Hepatocyte (in vitro differentiated cells): ENCODE results near the gene SHTN1. TPM values are rescaled to one million over a fixed set of nuclear protein-coding genes. Genes with fewer than 3 reads are reported as not detected.

Experiments
- DNase-seq: peaks from one replicate; pipeline ENCODE4 v3.0.0-alpha.2; 2016; ENCODE audit warnings: low spot score
- H2AFZ ChIP-seq: fragments of 200-600 bp; sonication (generic); 2 replicates; pipeline ENCODE4 v1.6.0; 2016; ENCODE audit warnings: antibody characterized with exemption, mild to moderate bottlenecking
- H3K27ac ChIP-seq: fragments of 200-600 bp; sonication (generic); 2 replicates; pipeline ENCODE4 v1.5.1; 2016; ENCODE audit warnings: mild to moderate bottlenecking
- H3K27me3 ChIP-seq: fragments of 200-600 bp; sonication (generic); 2 replicates; pipeline ENCODE4 v1.6.1; 2016
- H3K36me3 ChIP-seq: fragments of 200-600 bp; sonication (generic); replicated peaks from 2 replicates; pipeline ENCODE4 v1.5.1; 2016; ENCODE audit warnings: low read depth; ENCODE audit not compliant: insufficient read depth
- H3K4me1 ChIP-seq: fragments of 200-600 bp; sonication (generic); 2 replicates; pipeline ENCODE4 v1.5.1; 2016; ENCODE audit warnings: mild to moderate bottlenecking, moderate library complexity; ENCODE audit not compliant: insufficient read depth
- H3K4me2 ChIP-seq: fragments of 200-600 bp; sonication (generic); 2 replicates; pipeline ENCODE4 v1.6.0; 2016
- H3K4me3 ChIP-seq: fragments of 200-600 bp; sonication (generic); 2 replicates; pipeline ENCODE4 v1.5.1; 2016; ENCODE audit warnings: mild to moderate bottlenecking
- H3K79me2 ChIP-seq: fragments of 200-600 bp; sonication (generic); 2 replicates; pipeline ENCODE4 v1.6.0; 2017; ENCODE audit warnings: mild to moderate bottlenecking
- H3K9me2 ChIP-seq: fragments of 200-600 bp; sonication (generic); replicated peaks from 2 replicates; pipeline ENCODE4 v1.6.0; 2017; ENCODE audit warnings: mild to moderate bottlenecking; ENCODE audit not compliant: insufficient read depth
- H3K9me3 ChIP-seq: fragments of 200-600 bp; sonication (generic); 2 replicates; pipeline ENCODE4 v1.5.1; 2016; ENCODE audit warnings: low read depth, mild to moderate bottlenecking
- H4K20me1 ChIP-seq: fragments of 200-600 bp; sonication (generic); 2 replicates; pipeline ENCODE4 v1.6.0; 2016; ENCODE audit warnings: mild to moderate bottlenecking; ENCODE audit not compliant: insufficient read depth, poor library complexity, severe bottlenecking
- CTCF ChIP-seq: fragments of 200-600 bp; sonication (generic); IDR thresholded peaks from 2 replicates; pipeline ENCODE4 v1.5.1; 2016; ENCODE audit warnings: antibody characterized with exemption, mild to moderate bottlenecking; ENCODE audit not compliant: poor library complexity
- EZH2 ChIP-seq: fragments of 200-600 bp; sonication (generic); IDR thresholded peaks from 2 replicates; pipeline ENCODE4 v1.6.1; 2016; ENCODE audit warnings: antibody characterized with exemption, mild to moderate bottlenecking, borderline replicate concordance
- EZH2phosphoT487 ChIP-seq: fragments of 200-600 bp; sonication (generic); IDR thresholded peaks from one replicate; pipeline ENCODE4 v1.6.1; 2018; ENCODE audit warnings: antibody characterized with exemption, mild to moderate bottlenecking, low read depth, moderate library complexity; ENCODE audit not compliant: unreplicated experiment, severe bottlenecking
- WGBS: methylation state at CpG from one replicate; pipeline ENCODE4 v1.1.6; 2016; ENCODE audit warnings: low lambda C conversion rate; ENCODE audit errors: missing lambda C conversion rate; 5-methylcytosine and 5-hydroxymethylcytosine counted together
- polyA plus RNA-seq: library from polyadenylated mRNA; unstranded; fragments of >200 nt; fragmentation: Nextera tagmentation; extraction: Ambion mirVana; gene quantifications from 2 replicates; pipeline ENCODE4 v1.2.1, GENCODE V29; 2016
- total RNA-seq: library from RNA; depleted of rRNA; stranded (reverse); fragments of >200 nt; gene quantifications from 2 replicates; pipeline ENCODE4 v1.2.3, GENCODE V29; 2014

Gene SHTN1
- total and polyA plus RNA-seq, 2 experiments from 2014 or later = 15.6 to 27.7 TPM

GRCh38 chr10:116892907-116893685 is 111.9 kb downstream of the SHTN1 start:
- TF ChIP-seq EZH2phosphoT487 (no peak), EZH2 (no peak)
- Histone ChIP-seq H3K36me3 (no peaks in the 10 kb centered on the region), H3K9me3 (no peaks in the 10 kb centered on the region), H3K79me2 (no peaks in the 10 kb centered on the region), H3K27ac (peak overlapping the region; percentile 28), H3K9me2 (no peaks in the 10 kb centered on the region), H2AFZ (no peak overlapping the region), H3K27me3 (no peaks in the 10 kb centered on the region), H3K4me3 (no peak overlapping the region), H4K20me1 (no peaks in the 10 kb centered on the region), H3K4me2 (peak overlapping the region; percentile 69), H3K4me1 (peaks cover 17% of the 10 kb centered on the region)
- WGBS = 42% methylated on average over 11 of the region's 11 CpGs
- peak; percentile 47 for DNase-seq

- Histone ChIP-seq H3K9me3 (no peaks in the 10 kb centered on the region), H3K9me2 (no peaks in the 10 kb centered on the region), H3K27ac (no peak overlapping the region), H3K4me1 (peaks cover 17% of the 10 kb centered on the region), H3K36me3 (no peaks in the 10 kb centered on the region), H3K4me2 (peak overlapping the region; percentile 12), H2AFZ (no peak overlapping the region), H3K4me3 (no peak overlapping the region), H4K20me1 (no peaks in the 10 kb centered on the region), H3K79me2 (no peaks in the 10 kb centered on the region), H3K27me3 (no peaks in the 10 kb centered on the region)
- peak; percentile 38 for DNase-seq
- TF ChIP-seq CTCF (no peak), EZH2 (no peak), EZH2phosphoT487 (no peak)
- WGBS = 58% methylated on average over 7 of the region's 7 CpGs
Measured at GRCh38 chr10:116891208-116891607, 113.8 kb downstream of the SHTN1 start.

- Histone ChIP-seq H3K79me2 (no peaks in the 10 kb centered on the region), H3K9me3 (no peaks in the 10 kb centered on the region), H3K4me3 (no peak overlapping the region), H3K4me2 (no peak overlapping the region), H3K27me3 (no peaks in the 10 kb centered on the region), H3K27ac (peak overlapping the region; percentile 49), H4K20me1 (no peaks in the 10 kb centered on the region), H3K9me2 (no peaks in the 10 kb centered on the region), H3K36me3 (no peaks in the 10 kb centered on the region), H3K4me1 (peaks cover 17% of the 10 kb centered on the region), H2AFZ (no peak overlapping the region)
- WGBS = 96% methylated on average over 3 of the region's 3 CpGs
- DNase-seq = no peak
- TF ChIP-seq EZH2phosphoT487 (no peak), CTCF (no peak), EZH2 (no peak)
Measured at GRCh38 chr10:116889066-116889465, 115.9 kb downstream of the SHTN1 start.

DNA sequence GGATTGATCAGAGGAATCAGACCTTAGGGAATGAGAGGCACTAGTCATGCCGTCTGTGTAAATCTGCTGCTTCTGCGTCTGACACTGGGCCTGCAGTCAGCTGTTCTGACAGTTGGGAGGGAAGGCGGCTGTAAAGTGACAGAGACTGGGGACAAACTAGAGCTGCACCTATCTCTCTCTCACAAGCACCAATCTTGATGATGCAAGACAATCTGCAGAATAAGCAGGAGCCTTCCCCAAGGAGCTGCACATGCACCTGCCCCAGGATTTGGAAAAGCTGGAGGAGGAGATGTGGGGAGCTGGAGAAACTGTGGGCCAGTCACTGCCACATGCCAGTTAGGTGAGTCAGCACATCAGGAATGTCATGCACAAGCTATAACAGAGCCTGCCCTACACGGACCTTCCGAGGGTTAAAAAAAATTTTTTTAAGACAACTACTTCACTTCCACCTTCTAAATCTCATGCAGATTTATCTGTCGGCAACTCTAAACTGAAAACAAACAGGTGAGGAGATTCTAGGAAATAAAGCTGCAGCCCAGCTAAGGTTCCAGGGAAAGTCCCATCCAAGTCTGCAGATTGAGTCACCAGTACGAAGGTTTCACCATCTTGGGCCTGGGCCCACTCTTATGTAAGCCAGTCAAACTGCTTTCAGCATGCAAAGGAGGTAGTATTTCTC is 116.5 kb downstream of the SHTN1 start:
- no peaks in the 10 kb centered on the region for H3K27me3 ChIP-seq
- peak; percentile 65 for DNase-seq
- peak overlapping the region; percentile 49 for H3K27ac ChIP-seq
- no peak overlapping the region for H3K4me3 ChIP-seq
- no peak overlapping the region for H3K4me2 ChIP-seq
- no peak for TF ChIP-seq EZH2
- TF ChIP-seq EZH2phosphoT487 = no peak
- no peak for TF ChIP-seq CTCF
- no peaks in the 10 kb centered on the region for H3K36me3 ChIP-seq
- peaks cover 17% of the 10 kb centered on the region for H3K4me1 ChIP-seq
- H3K9me2 ChIP-seq = no peaks in the 10 kb centered on the region
- H3K79me2 ChIP-seq = no peaks in the 10 kb centered on the region
- no peaks in the 10 kb centered on the region for H3K9me3 ChIP-seq
- no peaks in the 10 kb centered on the region for H4K20me1 ChIP-seq
- WGBS = 55% methylated on average over 7 of the region's 7 CpGs
- H2AFZ ChIP-seq = no peak overlapping the region
